GM21526 (cell line): Measurements from ENCODE around the gene ZNRF4.

Experiments
- ATAC-seq: cut with Tn5 transposase; IDR thresholded peaks from one replicate; pipeline ENCODE4 v1.9.1; 2021; ENCODE audit warnings: moderate library complexity; ENCODE audit not compliant: unreplicated experiment, low FRiP score

Gene ZNRF4

GRCh38 chr19:5498830-5499550 is 43.8 kb downstream of the ZNRF4 start:
- no peak for ATAC-seq

- no peak for ATAC-seq
Measured at GRCh38 chr19:5501907-5502306, 46.7 kb downstream of the ZNRF4 start.

- no peak for ATAC-seq
Measured at GRCh38 chr19:5503598-5503997, 48.4 kb downstream of the ZNRF4 start.

DNA sequence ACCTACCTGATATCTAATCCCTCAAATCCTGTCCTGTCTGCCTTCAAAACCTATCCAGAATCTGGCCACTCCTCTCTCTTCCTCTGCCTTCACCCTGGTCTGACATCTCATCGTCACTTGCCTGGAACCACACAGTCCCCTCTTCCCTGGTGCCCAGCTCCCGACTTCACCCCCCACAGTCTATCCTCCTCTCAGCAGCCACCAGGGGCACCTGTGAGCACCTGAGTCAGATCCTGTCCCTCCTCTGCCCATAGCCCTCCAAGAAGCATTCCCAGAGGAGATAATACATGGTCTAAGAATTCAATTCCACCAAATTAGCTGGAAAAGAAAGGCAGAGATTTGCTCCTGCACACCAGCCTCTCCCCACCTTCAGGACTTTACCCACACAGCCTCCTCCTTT is 48.9 kb downstream of the ZNRF4 start:
- no peak for ATAC-seq
